HK-2 (cell line): Measurements from ENCODE around the gene RREB1.

Experiments
- DNase-seq: peaks from one replicate; pipeline ENCODE4 v3.0.0-alpha.2; 2018; ENCODE audit not compliant: unreplicated experiment

RREB1 gene

GRCh38 chr6:7296602-7297001 is 188.8 kb downstream of the RREB1 start:
- no peak for DNase-seq

- DNase-seq: no peak
Observed at GRCh38 chr6:7298113-7298512, 190.4 kb downstream of the RREB1 start.

GRCh38 chr6:7300926-7301325 is 193.2 kb downstream of the RREB1 start:
- DNase-seq: no peak
